ENCODE results near the gene FXYD4. TPM values are rescaled to one million over a fixed set of nuclear protein-coding genes. Genes with fewer than 3 reads are reported as not detected.

The FXYD4 gene
- total and polyA plus RNA-seq, 2 experiments from 2014 or later, result not detected

GRCh38 chr10:43354330-43354635 lies 17.2 kb upstream of the FXYD4 start (continued):
- no peak for TF ChIP-seq CTCF (conservative IDR thresholded peaks at IDR 0.05; ENCODE audit: low read depth in 2 of 2)

- Histone ChIP-seq H3K9me2 (ENCODE audit: insufficient read depth) (no peaks in the 10 kb centered on the region), H3K4me2 (no peak overlapping the region), H3K79me2 (replicated peaks; ENCODE audit: insufficient read depth) (no peaks in the 10 kb centered on the region), H3F3A (replicated peaks; ENCODE audit: low read depth) (no peaks in the 10 kb centered on the region), H3K36me3 (ENCODE audit: insufficient read depth) (no peaks in the 10 kb centered on the region), H4K20me1 (replicated peaks; ENCODE audit: insufficient read depth) (no peaks in the 10 kb centered on the region), H3K4me1 (ENCODE audit: insufficient read depth) (peaks cover 17% of the 10 kb centered on the region), H2AFZ (no peak overlapping the region), H3K27me3 (ENCODE audit: insufficient read depth) (no peaks in the 10 kb centered on the region), H3K4me3 (no peak overlapping the region), H3K27ac (ENCODE audit: low read depth) (no peak overlapping the region)
- TF ChIP-seq CTCF (conservative IDR thresholded peaks at IDR 0.05; ENCODE audit: low read depth in 2 of 2), result no peak
- TF ChIP-seq ZNF331 (CRISPR knock-in tag; IDR thresholded peaks at IDR 0.05; ENCODE audit: low read depth), result no peak
- no peak for TF ChIP-seq CREB1 (CRISPR knock-in tag; IDR thresholded peaks at IDR 0.05; ENCODE audit: low read depth)
- no peak for TF ChIP-seq ZNF114 (CRISPR knock-in tag; IDR thresholded peaks at IDR 0.05)
- no peak for TF ChIP-seq NANOG (IDR thresholded peaks at IDR 0.05; ENCODE audit: borderline replicate concordance)
- peak; percentile 62 for ATAC-seq
- Mint-ChIP-seq H3K9me3 (no peaks in the 10 kb centered on the region), H3K4me3 (no peak overlapping the region), H3K36me3 (ENCODE audit: low read depth) (no peaks in the 10 kb centered on the region), H3K27ac (no peak overlapping the region), H3K27me3 (ENCODE audit: insufficient read depth, low read depth, poor library complexity) (peaks cover 5% of the 10 kb centered on the region), H3K4me1 (peaks cover 18% of the 10 kb centered on the region)
- DNase-seq (ENCODE audit: low spot score), result no peak
These were observed 16.5 kb upstream of the FXYD4 start for GRCh38 chr10:43354879-43355380.

DNA sequence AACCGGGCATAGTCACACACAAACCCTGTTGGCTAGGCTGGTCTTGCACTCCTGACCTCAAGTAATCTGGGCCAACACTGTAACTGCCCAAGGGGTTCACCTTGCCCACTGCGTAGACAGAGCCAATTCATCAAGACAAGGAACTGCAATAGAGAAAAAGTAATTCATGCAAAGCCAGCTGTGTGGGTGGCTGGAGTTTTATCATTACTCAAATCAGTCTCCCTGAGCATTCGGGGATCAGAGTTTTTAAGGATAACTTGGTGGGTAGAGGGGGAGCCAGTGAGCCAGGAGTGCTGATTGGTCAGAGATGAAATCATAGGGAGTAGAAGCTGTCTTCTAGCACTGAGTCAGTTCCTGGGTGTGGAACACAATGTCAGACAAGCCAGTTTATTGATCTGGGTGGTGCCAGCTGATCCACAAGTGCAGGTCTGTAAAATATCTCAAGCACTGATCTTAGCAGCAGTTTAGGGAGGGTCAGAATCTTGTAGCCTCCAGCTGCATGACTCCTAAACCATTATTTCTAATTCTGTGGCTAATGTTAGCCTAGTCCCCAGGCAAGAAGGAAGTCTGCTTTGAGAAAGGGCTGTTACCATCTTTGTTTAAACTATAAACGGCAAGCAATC lies 15.6 kb upstream of the FXYD4 start:
- H3K4me3 Mint-ChIP-seq, result no peak overlapping the region
- no peaks in the 10 kb centered on the region for H3K36me3 ChIP-seq (ENCODE audit: insufficient read depth)
- H3K36me3 Mint-ChIP-seq (ENCODE audit: low read depth), result no peaks in the 10 kb centered on the region
- H3F3A ChIP-seq (replicated peaks; ENCODE audit: low read depth), result no peaks in the 10 kb centered on the region
- H2AFZ ChIP-seq, result no peak overlapping the region
- H3K27me3 ChIP-seq (ENCODE audit: insufficient read depth), result no peaks in the 10 kb centered on the region
- ATAC-seq (peak; percentile 42), DNase-seq (ENCODE audit: low spot score) (no peak)
- H4K20me1 ChIP-seq (replicated peaks; ENCODE audit: insufficient read depth), result no peaks in the 10 kb centered on the region
- peaks cover 18% of the 10 kb centered on the region for H3K4me1 Mint-ChIP-seq
- peaks cover 7% of the 10 kb centered on the region for H3K27me3 Mint-ChIP-seq (ENCODE audit: insufficient read depth, low read depth, poor library complexity)
- no peak overlapping the region for H3K4me2 ChIP-seq
- H3K27ac Mint-ChIP-seq, result no peak overlapping the region; the same call in 1 of the 2 replicates
- H3K79me2 ChIP-seq (replicated peaks; ENCODE audit: insufficient read depth), result no peaks in the 10 kb centered on the region
- no peaks in the 10 kb centered on the region for H3K9me2 ChIP-seq (ENCODE audit: insufficient read depth)
- H3K4me3 ChIP-seq, result no peak overlapping the region
- no peaks in the 10 kb centered on the region for H3K9me3 Mint-ChIP-seq
- H3K27ac ChIP-seq (ENCODE audit: low read depth), result no peak overlapping the region
- H3K4me1 ChIP-seq (ENCODE audit: insufficient read depth), result peaks cover 17% of the 10 kb centered on the region
- TF ChIP-seq POLR2AphosphoS5 (IDR thresholded peaks at IDR 0.05; ENCODE audit: low read depth), result no peak
- TF ChIP-seq JUNB (IDR thresholded peaks at IDR 0.05; ENCODE audit: unreplicated experiment), result no peak
- no peak for TF ChIP-seq ZNF331 (CRISPR knock-in tag; IDR thresholded peaks at IDR 0.05; ENCODE audit: low read depth)
- no peak for TF ChIP-seq NANOG (IDR thresholded peaks at IDR 0.05; ENCODE audit: borderline replicate concordance)
- TF ChIP-seq EZH2phosphoT487 (IDR thresholded peaks at IDR 0.05; ENCODE audit: unreplicated experiment), result no peak
- TF ChIP-seq CTCF (conservative IDR thresholded peaks at IDR 0.05; ENCODE audit: low read depth in 2 of 2), result peak in 1 of 2 experiments; percentile 37; a peak in 2 of 4 replicates
